Measurements from ENCODE around the gene SMURF1. TPM values are rescaled to one million over a fixed set of nuclear protein-coding genes. Genes with fewer than 3 reads are reported as not detected.
"Not testable (repeated sequence)": the region's sequence is repeated elsewhere in the genome, so short reads cannot be mapped to it uniquely, and the experiment has no call there.

The SMURF1 gene
- total RNA-seq, 1 experiment from 2014 or later = 19.0 TPM

- no peak for DNase-seq (ENCODE audit: low spot score)
Measured at GRCh38 chr7:99054781-99055180, 89.1 kb downstream of the SMURF1 start.

GRCh38 chr7:99050971-99051370 is 92.9 kb downstream of the SMURF1 start:
- no peak for DNase-seq (ENCODE audit: low spot score)

- no peak for DNase-seq (ENCODE audit: low spot score)
Measured at GRCh38 chr7:99047526-99048077, 96.3 kb downstream of the SMURF1 start.

DNA sequence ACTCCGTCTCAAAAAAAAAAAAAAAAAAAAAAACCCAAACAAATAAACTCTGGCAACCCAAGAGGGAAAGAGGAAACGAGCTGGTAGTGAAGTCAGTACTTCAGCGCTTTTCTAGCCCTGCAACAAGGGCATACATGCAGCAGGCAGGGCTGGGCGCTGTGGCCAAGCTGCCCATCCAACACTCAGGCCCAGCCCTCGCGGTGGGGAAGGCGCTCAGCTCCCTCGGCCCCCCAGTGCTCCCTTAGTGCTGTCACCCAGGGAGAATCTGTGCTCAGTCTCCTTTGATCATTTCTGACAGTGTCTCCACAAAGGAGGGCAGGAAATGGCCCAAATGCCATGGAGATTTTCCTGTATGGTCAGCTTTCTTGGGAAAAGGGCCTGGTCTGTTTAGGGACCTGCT is 97.2 kb downstream of the SMURF1 start:
- DNase-seq (ENCODE audit: low spot score) = no peak

DNA sequence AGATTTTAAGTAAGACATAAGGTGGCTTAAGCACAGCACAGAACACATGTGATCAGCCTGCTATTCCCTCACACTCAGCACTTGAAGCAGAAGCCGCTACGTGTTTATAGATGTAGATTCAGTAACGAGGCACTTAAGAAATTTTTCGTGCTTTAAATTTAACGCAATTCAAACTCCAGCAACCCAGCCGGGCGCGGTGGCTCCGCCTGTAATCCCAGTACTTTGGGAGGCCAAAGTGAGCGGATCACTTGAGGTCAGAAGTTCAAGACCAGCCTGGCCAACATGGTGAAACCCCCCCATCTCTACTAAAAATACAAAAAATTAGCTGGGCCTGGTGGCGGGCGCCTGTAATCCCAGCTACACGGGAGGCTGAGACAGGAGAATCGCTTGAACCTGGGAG is 97.6 kb downstream of the SMURF1 start:
- DNase-seq (ENCODE audit: low spot score) = not testable (repeated sequence)

GRCh38 chr7:99044858-99045257 is 99.0 kb downstream of the SMURF1 start:
- DNase-seq (ENCODE audit: low spot score) = not testable (repeated sequence)

DNA sequence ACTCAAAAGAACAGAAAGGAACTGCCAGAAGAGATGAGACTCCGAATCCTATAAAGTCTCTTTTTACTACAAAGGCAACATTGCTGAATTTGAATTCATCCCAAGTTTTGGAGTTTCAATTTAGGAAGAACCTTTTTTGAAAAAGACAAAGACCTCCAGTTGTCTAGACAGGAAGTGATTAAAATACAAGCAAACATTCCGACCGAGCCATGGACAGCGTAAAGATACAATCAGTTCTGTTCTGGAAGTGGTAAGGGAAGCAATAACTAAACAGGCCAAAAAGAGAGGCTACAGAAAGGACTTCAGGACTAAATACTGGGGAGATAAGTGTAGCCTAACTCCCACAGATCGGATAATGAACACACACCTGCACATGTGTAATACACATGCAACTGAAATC is 101.0 kb downstream of the SMURF1 start:
- no peak for DNase-seq (ENCODE audit: low spot score)

DNA sequence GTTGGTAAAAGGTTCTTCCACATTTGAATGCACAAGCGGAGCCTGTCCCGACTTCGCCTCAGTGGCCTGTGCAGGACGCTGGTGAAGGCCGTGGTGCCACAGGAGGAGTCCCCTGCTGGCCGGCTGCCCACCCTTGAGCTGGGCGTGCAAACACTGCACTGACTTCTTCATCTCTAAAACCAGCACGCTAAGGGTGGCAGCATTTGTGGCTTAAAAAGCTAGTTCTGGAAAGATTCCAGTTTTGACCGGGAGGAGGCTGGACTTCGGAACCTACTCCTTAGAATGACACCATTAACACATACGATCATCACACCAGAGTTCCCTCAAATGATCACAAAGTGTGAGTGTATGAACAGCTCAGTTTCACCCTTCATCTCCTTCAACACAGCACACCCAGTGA is 102.4 kb downstream of the SMURF1 start:
- no peak for DNase-seq (ENCODE audit: low spot score)

DNA sequence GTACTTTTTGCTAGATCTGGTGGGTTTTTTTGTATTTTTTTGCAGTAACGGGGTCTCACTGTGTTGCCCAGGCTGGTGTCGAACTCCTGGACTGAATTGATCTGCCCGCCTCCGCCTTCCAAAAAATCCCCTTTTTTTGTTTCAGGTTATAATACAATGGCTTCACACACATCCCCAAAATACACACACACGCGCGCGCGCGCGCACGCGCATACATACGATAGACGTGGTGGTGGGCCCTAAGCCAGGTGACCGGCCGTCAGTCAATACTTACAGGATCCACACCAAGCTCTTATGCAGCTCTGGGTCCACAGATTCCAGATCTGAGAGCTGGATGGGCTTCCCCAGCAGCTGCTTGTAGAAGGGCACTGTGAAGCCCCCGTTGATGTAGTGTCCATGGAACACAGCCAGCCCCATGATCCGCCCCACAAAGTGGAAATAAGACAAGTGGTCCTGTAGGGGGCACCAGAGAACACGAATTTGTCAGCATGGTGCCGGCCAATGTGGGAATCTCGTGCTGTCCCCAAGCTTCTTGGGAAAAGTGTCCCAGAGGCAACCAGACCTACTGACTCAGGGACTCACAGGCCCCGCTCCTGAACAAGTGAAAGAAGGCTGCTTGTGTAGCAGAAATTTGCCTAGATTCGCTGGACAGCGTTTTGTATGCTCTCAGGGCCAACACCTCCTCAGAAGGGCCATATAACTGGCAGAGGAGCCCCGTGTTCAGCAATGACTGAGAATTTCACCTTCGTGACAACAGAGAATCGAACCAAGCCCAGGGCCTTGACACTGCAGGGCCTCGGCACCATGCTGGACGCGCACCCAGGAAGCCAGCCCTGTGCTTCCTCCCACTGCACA is 103.6 kb downstream of the SMURF1 start:
- DNase-seq (ENCODE audit: low spot score) = peak; percentile 87

DNA sequence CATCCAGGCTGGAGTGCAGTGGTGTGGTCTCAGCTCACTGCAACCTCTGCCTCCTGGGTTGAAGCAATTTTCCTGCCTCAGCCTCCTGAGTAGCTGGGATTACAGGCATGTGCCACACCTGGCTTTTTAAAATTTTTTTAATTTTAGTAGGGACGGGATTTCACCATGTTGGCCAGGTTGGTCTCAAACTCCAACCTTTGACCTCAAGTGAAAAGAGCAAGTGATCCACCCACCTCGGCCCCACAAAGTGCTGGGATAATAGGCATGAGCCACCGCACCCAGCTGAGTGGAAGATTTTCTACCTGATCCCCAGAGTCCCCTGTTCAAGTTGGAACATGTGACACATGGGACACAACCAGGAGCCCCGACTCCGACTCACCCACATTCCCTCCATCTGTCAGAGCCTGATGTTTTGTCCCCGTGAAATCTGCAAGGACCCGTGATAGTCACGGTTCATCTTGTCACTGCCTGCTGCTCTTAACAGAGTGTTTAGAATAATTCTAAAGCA is 104.5 kb downstream of the SMURF1 start:
- no peak for DNase-seq (ENCODE audit: low spot score)

DNA sequence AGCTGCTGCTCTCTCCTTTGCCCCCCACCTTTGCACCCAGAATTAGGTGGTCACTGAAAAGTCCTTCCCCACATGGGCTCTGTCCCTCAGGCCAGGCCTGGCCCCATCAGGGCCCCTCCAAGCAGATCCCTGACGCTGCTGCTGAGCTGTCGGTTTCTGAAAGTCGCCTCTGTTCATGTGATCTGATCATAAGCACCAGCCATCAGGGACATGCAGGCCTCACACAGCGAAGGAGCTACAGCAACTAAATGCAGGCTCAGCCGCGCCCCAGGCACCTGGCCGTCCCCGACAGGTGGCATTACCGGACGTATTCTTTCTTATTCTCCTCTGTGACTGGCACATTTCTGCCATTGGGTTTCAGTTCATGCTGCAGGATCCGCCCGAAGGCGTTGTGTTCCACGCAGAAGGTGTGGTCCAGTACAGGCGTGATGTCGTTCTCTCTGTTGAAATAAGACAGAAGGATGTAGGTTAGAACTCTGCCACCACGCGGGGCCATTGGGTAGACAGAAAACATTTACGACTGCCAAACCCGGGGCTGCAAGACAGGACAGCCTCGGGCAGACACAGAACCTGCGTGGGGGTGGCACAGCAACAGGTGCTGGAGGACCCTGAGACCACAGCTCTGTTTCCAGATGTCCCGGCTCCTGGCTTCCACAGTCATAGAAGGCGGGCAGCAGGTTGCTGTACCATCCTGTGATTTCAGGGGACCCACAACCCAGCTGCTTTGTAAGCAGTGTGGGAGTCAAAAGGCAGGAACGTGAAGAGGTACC is 105.6 kb downstream of the SMURF1 start:
- DNase-seq (ENCODE audit: low spot score) = no peak

DNA sequence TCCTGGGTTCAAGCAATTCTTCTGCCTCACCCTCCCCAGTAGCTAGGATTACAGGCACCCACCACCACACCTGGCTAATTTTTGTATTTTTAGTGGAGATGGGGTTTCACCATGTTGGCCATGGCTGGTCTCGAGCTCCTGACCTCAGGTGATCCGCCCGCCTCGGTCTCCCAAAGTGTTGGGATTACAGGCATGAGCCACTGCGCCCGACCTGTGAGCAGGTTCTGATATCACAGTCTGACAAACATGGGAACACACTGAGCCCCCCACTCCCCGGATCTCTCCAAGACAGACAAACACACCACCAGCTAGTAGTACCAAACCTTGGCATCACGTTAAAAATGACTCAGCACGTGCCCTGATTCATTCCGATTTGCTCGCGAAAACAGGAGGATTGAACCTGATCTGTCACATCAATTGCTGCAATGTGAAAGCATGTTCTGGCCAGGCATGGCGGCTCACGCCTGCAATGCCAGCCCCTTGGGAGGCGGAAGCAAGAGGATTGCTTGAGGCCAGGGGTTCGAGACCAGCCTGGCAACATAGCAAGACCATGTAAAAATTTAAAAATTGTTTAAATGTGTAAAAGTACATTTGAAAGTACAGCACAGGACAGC is 106.5 kb downstream of the SMURF1 start:
- no peak for DNase-seq (ENCODE audit: low spot score)

GRCh38 chr7:99036546-99037111 is 107.3 kb downstream of the SMURF1 start:
- DNase-seq (ENCODE audit: low spot score) = no peak

DNA sequence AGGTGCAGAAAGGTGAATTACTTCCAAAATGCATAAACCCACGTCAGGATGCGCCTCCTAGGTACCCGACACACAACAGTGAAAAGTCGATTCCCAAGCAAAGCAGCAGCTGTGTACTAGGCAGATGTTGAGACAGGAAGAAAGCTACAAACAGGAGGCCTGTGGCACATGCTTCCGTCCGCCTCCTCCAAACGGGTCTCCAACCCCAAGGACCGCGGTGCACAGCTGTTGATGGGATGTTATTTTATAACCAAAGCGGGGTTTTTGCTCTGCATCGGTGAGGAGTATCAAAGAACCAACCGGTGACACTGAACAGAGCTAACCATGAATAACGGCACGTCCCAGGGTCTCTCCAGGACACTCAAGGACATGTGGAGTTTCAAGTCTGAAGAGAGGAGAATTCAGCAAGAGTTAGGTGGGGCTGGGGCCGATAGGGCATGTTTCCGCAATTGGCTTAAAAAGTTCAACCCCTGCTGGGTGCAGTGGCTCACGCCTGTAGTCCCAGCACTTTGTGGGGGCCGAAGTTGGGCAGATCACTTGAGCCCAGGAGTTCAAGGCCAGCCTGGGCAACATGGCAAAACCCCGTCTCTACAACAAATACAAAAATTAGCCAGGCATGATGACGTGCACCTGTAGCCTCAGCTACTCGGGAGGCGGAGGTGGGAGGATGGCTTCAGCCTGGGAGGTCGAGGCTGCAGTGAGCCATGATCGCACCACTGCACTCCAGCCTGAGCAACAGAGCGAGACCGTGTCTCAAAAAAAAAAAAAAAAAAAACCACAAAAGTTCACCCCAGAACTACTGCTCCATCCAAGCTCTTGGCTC is 108.0 kb downstream of the SMURF1 start:
- no peak for DNase-seq (ENCODE audit: low spot score)

- DNase-seq (ENCODE audit: low spot score) = no peak
Measured at GRCh38 chr7:99034932-99035722, 108.8 kb downstream of the SMURF1 start.

- DNase-seq (ENCODE audit: low spot score) = no peak
Measured at GRCh38 chr7:99033765-99034164, 110.1 kb downstream of the SMURF1 start.

- DNase-seq (ENCODE audit: low spot score) = no peak
Measured at GRCh38 chr7:99032928-99033327, 111.0 kb downstream of the SMURF1 start.

GRCh38 chr7:99031496-99031895 is 112.4 kb downstream of the SMURF1 start:
- DNase-seq (ENCODE audit: low spot score) = no peak

DNA sequence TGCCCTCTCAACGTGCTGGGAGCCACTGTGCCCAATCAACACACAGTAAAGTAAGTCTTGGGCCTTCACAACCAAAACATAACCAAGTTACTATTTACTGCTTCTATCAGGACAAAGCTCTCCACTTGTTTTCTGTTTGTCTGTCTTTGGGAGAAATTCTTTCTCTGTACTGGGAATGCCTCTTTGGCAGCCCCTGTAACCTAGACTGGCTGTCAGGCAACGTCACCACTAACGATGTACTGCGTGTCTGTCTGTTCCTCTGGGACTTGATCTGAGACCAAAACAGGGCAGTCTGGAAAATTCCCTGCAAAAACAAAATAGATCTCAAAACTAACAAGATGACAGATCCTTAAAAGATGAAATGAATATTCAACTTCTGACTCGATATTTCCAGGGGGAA is 113.0 kb downstream of the SMURF1 start:
- no peak for DNase-seq (ENCODE audit: low spot score)

- no peak for DNase-seq (ENCODE audit: low spot score)
Measured at GRCh38 chr7:99030457-99030856, 113.5 kb downstream of the SMURF1 start.

All from H4 (cell line).